Epidermal melanocyte (primary cell): ENCODE results near the gene ACAD11.

ENCODE experiments used
- DNase-seq: peaks from one replicate; pipeline ENCODE4 v3.0.0; 2011; ENCODE audit warnings: low spot score; ENCODE audit not compliant: insufficient read length

ACAD11 gene

GRCh38 chr3:132509096-132509495 lies 150.5 kb downstream of the ACAD11 start:
- DNase-seq: no peak
